ENCODE data around the gene ZDHHC11B.

Gene ZDHHC11B

DNA sequence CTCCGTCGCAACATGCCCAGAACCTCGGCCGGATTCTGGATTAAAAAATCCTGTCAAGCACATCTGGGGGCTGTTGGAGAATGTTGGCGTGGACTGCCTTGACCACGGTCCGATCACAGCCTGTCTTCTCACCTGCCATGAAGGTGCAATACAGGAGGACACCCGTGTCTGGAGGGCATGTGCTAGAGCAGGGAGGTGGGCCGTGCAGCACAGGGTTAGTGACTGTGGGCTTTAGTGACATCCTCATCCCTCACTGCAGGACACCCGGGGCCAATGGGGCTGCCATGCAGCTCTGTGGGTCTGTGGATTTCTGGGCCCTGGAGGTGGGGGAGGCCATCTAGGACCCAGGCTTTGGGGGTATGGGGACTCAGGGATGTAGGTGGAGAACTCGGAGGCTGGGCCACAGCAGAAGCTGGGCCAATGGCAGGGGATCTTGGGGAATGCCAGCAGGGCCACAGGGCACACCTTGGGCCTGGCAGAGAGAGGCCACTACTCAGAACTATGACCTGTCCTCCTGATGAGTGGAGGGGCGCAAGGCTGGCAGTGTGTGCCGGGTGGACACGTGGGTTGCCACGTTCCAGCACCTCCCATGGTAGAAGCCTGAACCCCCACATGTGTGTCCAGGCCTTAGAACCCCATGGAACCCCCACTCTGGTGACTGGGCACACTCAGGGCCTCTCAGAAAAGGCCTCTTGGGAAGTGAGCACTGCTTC is 23.3 kb downstream of the ZDHHC11B start:
- H3K4me3 ChIP-seq (ENCODE audit: low read depth, low read length) = no peak overlapping the region
- no peak for DNase-seq (ENCODE audit: low read depth)
- TF ChIP-seq, protein P1, sequence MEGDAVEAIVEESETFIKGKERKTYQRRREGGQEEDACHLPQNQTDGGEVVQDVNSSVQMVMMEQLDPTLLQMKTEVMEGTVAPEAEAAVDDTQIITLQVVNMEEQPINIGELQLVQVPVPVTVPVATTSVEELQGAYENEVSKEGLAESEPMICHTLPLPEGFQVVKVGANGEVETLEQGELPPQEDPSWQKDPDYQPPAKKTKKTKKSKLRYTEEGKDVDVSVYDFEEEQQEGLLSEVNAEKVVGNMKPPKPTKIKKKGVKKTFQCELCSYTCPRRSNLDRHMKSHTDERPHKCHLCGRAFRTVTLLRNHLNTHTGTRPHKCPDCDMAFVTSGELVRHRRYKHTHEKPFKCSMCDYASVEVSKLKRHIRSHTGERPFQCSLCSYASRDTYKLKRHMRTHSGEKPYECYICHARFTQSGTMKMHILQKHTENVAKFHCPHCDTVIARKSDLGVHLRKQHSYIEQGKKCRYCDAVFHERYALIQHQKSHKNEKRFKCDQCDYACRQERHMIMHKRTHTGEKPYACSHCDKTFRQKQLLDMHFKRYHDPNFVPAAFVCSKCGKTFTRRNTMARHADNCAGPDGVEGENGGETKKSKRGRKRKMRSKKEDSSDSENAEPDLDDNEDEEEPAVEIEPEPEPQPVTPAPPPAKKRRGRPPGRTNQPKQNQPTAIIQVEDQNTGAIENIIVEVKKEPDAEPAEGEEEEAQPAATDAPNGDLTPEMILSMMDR (conservative IDR thresholded peaks at IDR 0.05; ENCODE audit: low read depth, low read length) = no peak

DNA sequence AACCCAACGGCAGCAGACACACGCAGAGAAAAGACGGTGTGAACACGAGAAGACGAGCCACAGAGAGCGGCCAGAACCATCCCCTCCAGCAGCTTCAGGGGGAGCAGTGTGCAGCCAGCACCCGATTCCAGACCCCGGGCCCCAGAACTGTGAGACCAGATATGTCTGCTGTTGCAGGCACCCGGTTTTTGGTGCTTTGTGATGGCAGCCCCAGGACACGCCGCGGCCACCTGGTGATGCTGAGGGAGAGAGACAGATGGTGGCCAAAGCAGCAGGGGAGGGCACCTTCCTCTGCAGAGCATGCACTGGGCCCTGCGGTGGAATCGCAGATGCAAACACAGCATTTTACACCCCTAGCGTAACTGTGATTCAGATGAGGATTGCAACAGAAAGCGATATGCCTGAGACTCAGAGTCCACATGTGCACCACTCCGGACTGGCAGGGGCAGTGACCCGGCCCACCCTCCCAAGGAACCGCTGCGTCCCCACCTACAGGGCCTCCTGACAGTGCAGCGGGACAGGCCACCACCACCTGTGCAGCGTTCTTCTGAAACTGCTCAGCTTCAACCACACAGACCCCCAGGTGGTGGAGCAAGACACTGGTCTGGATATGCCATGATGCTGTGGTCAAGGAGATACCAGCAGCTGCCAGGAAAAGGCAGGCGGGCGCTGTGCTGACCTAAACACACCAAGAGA is 24.0 kb downstream of the ZDHHC11B start:
- TF ChIP-seq, protein P1 (conservative IDR thresholded peaks at IDR 0.05; ENCODE audit: low read depth, low read length) = no peak
- DNase-seq (ENCODE audit: low read depth) = no peak
- no peak overlapping the region for H3K4me3 ChIP-seq (ENCODE audit: low read depth, low read length)

DNA sequence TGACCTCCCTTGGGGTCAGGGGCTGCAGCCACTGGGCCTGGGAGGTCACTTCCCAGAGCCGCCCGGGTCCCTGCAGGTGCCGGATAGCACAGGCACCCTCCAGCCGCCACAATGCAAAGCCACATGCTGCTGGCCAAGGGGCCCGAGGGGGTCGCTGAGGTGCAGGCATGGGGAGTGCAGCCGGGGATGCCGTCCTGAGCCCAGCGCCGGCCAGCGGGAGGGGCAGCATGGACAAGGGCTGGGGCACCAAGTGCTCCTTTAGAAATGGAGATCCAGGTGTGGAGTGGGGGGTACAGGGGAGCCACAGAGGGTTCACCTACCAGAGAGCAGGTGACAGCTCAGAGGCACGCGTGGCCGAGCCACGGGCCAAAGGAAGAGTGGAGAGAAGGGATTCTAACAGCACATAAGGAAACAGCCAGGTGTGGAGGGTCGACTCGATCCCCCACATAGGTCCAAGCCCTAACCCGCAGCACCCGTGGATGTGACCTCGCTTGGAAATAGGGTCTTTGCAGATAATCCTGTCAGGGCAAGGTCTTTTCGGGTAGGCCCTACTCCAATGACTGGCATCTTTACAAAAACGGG is 24.7 kb downstream of the ZDHHC11B start:
- no peak overlapping the region for H3K4me3 ChIP-seq (ENCODE audit: low read depth, low read length)
- TF ChIP-seq, protein P1 (conservative IDR thresholded peaks at IDR 0.05; ENCODE audit: low read depth, low read length) = no peak
- no peak for DNase-seq (ENCODE audit: low read depth)

DNA sequence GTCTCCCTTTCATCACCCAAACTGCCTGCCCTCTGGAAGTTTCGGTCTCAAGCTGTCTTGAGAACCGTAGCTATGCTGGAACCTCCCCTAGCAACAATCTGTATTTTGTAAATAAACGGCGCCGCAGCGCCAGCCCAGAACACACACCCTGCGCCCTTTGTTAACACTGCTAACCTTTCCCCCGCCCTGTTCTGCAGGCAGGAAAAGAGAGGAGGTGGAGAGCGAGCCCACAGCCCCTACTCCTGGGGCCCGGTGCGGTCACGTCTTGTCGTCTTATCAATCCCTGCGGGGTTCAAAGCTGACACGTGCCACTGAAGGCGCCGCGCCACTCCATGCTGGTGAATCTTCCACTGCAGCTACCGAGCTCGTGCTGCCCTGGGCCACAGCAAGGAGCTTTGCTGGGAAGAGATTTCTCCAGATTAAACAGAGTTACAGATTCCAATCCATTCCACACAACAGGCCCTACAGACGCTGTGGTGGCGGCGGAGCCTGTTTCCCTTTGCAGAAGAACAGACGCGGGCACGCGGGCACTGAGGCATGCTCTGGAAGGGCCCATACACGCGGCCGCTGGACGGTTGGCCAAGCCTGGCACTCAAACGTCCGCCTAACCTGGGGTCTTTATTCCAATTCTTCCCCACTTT is 25.3 kb downstream of the ZDHHC11B start:
- TF ChIP-seq, protein P1 (conservative IDR thresholded peaks at IDR 0.05; ENCODE audit: low read depth, low read length) = no peak
- no peak overlapping the region for H3K4me3 ChIP-seq (ENCODE audit: low read depth, low read length)
- peak; percentile 21 for DNase-seq (ENCODE audit: low read depth)

DNA sequence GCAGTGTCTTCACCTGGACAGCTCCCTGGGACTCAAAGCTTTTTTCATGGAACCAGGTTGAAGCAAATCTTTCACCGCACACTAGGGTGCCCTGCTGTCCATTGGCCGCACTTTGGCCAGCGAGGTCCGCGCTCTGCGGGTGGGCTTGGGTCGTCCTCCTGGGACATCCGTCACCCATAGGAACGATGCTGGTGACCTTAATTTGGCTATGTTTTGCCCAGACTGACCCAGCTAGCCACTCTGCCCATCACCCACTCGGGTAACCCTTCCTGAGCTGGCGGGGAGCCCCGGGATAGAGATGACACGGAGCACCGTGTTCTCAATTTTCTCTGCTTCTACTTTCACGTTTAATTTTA is 25.9 kb downstream of the ZDHHC11B start:
- DNase-seq (ENCODE audit: low read depth) = no peak
- H3K4me3 ChIP-seq (ENCODE audit: low read depth, low read length) = no peak overlapping the region
- TF ChIP-seq, protein P1 (conservative IDR thresholded peaks at IDR 0.05; ENCODE audit: low read depth, low read length) = no peak

DNA sequence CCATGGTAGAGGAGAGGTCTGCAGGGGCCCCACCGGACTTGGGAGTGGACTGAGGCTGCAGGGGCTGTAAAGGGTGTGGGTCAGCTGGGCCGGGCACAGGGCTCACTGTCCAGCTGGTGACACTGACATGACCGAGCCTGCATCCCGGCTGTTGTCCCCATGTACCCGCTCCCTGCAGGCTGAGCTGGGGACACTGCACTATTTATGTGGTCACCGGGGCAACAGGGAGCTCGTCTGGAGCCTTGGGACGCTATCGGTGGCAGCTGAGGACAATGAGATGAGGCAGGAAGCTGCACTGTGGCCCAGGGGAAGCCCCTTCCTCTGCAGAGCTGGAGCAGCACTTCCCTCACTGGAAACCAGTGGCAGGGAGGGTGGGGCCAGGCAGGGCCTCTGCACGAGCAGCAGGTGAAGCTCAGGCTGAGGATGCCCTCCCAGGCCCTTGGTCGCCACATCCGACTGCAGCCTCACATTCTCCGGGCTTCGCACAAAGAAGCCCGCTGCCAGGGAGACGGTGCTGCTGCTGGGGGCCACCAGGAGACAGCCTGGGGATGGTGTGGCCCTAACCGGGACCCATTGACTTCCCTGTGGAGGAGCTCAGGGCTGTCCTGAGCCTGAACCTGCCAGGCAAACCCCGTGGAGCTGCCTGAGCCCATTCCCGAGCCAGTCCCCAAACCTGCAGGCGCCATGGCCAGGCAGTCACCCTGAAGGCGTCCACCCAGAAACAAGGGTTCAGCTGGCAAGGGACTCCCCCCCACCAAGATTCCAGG is 26.4 kb downstream of the ZDHHC11B start:
- DNase-seq (ENCODE audit: low read depth) = no peak
- H3K4me3 ChIP-seq (ENCODE audit: low read depth, low read length) = no peak overlapping the region
- TF ChIP-seq, protein P1 (conservative IDR thresholded peaks at IDR 0.05; ENCODE audit: low read depth, low read length) = no peak

All from choroid plexus epithelial cell (primary cell).